Measurements from ENCODE around the gene BTAF1.

The BTAF1 gene

DNA sequence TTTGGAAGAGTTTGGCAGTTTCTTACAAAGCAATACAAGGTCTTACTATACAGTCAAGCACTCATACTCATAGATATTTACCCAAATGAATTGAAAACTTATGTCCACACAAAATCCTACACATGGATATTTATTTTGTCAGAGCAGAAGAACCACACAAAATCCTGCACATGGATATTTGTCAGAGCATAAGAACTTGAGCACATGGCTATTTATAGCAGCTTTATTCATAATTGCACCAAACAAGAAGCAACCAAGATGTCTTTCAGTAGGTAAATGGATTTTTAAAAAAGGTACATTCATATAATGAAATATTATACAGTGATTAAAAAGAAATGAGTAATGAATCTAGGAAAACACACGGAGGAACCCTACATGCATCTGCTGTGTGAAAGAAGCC, 115.4 kb downstream of the BTAF1 start:
- 100% methylated on average over 1 of the region's 1 CpG for WGBS (ENCODE audit: insufficient coverage)
- DNase-seq, result no peak

GRCh38 chr10:92042541-92042940, 119.0 kb downstream of the BTAF1 start:
- no peak overlapping the region for H3K4me3 ChIP-seq (ENCODE audit: control insufficient read depth in 1 of 7, extremely low read depth in 1 of 7, insufficient read depth in 4 of 7, low read depth in 2 of 7, low read length in 6 of 7)
- ChIA-PET CTCF (no interaction called here), POLR2A (no interaction called here)
- no peaks in the 10 kb centered on the region for H3K9me3 ChIP-seq (ENCODE audit: control extremely low read depth in 1 of 5, control insufficient read depth in 4 of 5, insufficient read depth in 2 of 5, low read depth in 1 of 5, low read length in 4 of 5)
- H3K36me3 ChIP-seq (ENCODE audit: control insufficient read depth in 4 of 4, insufficient read depth in 4 of 4, low read length in 3 of 4), result no peaks in the 10 kb centered on the region
- no peaks in the 10 kb centered on the region for H3K4me1 ChIP-seq (ENCODE audit: control extremely low read depth in 1 of 4, control insufficient read depth in 4 of 4, insufficient read depth in 4 of 4, low read length in 3 of 4)
- peaks cover 0 to 10% (median 0%) of the 10 kb centered on the region in 5 experiments for H3K27me3 ChIP-seq (replicated peaks in 2 of 5; ENCODE audit: control insufficient read depth in 4 of 5, insufficient read depth in 5 of 5, low read length in 4 of 5)
- no peak overlapping the region for H3K27ac ChIP-seq (ENCODE audit: insufficient read depth in 1 of 2, low read depth in 1 of 2, low read length in 2 of 2, poor library complexity in 1 of 2, severe bottlenecking in 2 of 2)
- 93% methylated on average over 5 of the region's 5 CpGs for WGBS (ENCODE audit: insufficient coverage)
- no peak for DNase-seq

More for the DNA sequence above, 115.4 kb downstream of the BTAF1 start:
- ChIA-PET POLR2A (no interaction called here), CTCF (interaction anchor here (1.5 kb wide), 1 partner anchor 396 kb away, joined by 3 read pairs; no protein-coding TSS in a partner anchor)
- Histone ChIP-seq H3K9me3 (ENCODE audit: control extremely low read depth in 1 of 5, control insufficient read depth in 4 of 5, insufficient read depth in 2 of 5, low read depth in 1 of 5, low read length in 4 of 5) (peaks cover 0 to 2% (median 0%) of the 10 kb centered on the region in 5 experiments), H3K4me1 (ENCODE audit: control extremely low read depth in 1 of 4, control insufficient read depth in 4 of 4, insufficient read depth in 4 of 4, low read length in 3 of 4) (no peaks in the 10 kb centered on the region), H3K27me3 (replicated peaks in 2 of 5; ENCODE audit: control insufficient read depth in 4 of 5, insufficient read depth in 5 of 5, low read length in 4 of 5) (no peaks in the 10 kb centered on the region), H3K4me3 (ENCODE audit: control insufficient read depth in 1 of 7, extremely low read depth in 1 of 7, insufficient read depth in 4 of 7, low read depth in 2 of 7, low read length in 6 of 7) (no peak overlapping the region), H3K36me3 (ENCODE audit: control insufficient read depth in 4 of 4, insufficient read depth in 4 of 4, low read length in 3 of 4) (peaks cover 0 to 4% (median 1%) of the 10 kb centered on the region in 4 experiments), H3K27ac (ENCODE audit: insufficient read depth in 1 of 2, low read depth in 1 of 2, low read length in 2 of 2, poor library complexity in 1 of 2, severe bottlenecking in 2 of 2) (no peak overlapping the region)

DNA sequence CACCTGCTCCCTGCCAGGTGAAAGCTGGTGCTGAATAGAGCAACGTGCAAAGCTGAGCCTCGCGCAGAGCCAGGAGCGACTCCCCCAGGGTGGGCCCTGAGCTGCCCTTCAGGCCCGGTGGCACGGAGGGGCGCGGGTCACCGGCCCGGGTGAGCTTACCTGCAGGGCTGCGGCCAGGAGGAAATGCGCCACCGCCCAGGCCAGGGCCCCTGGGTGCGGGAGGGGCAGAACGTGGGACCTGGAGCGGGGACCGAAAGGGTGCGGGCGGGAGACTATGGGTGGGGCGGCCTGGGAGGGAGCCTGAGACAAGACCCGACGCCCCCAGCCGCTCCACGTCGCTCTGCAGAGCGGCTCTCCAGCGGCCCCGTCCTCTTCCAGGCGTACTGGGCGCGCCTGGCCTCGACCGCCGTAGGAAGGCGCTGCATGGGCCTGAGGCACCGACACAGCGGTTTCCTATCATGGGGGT, 122.1 kb downstream of the BTAF1 start:
- peaks cover 0 to 10% (median 0%) of the 10 kb centered on the region in 5 experiments for H3K27me3 ChIP-seq (replicated peaks in 2 of 5; ENCODE audit: control insufficient read depth in 4 of 5, insufficient read depth in 5 of 5, low read length in 4 of 5)

GRCh38 chr10:92047215-92047614, 123.6 kb downstream of the BTAF1 start:
- no peak for DNase-seq
- Histone ChIP-seq H3K36me3 (ENCODE audit: control insufficient read depth in 4 of 4, insufficient read depth in 4 of 4, low read length in 3 of 4) (no peaks in the 10 kb centered on the region), H3K9me3 (ENCODE audit: control extremely low read depth in 1 of 5, control insufficient read depth in 4 of 5, insufficient read depth in 2 of 5, low read depth in 1 of 5, low read length in 4 of 5) (no peaks in the 10 kb centered on the region), H3K27ac (ENCODE audit: insufficient read depth in 1 of 2, low read depth in 1 of 2, low read length in 2 of 2, poor library complexity in 1 of 2, severe bottlenecking in 2 of 2) (no peak overlapping the region), H3K4me3 (ENCODE audit: control insufficient read depth in 1 of 7, extremely low read depth in 1 of 7, insufficient read depth in 4 of 7, low read depth in 2 of 7, low read length in 6 of 7) (no peak overlapping the region), H3K27me3 (replicated peaks in 2 of 5; ENCODE audit: control insufficient read depth in 4 of 5, insufficient read depth in 5 of 5, low read length in 4 of 5) (peaks cover 0 to 10% (median 0%) of the 10 kb centered on the region in 5 experiments), H3K4me1 (ENCODE audit: control extremely low read depth in 1 of 4, control insufficient read depth in 4 of 4, insufficient read depth in 4 of 4, low read length in 3 of 4) (peaks cover 0 to 5% (median 2%) of the 10 kb centered on the region in 4 experiments)
- POLR2A ChIA-PET, result no interaction called here
- CTCF ChIA-PET, result no interaction called here

More for the DNA sequence above, 122.1 kb downstream of the BTAF1 start:
- H3K36me3 ChIP-seq (ENCODE audit: control insufficient read depth in 4 of 4, insufficient read depth in 4 of 4, low read length in 3 of 4), result no peaks in the 10 kb centered on the region
- H3K9me3 ChIP-seq (ENCODE audit: control extremely low read depth in 1 of 5, control insufficient read depth in 4 of 5, insufficient read depth in 2 of 5, low read depth in 1 of 5, low read length in 4 of 5), result no peaks in the 10 kb centered on the region
- H3K4me3 ChIP-seq (ENCODE audit: control insufficient read depth in 1 of 7, extremely low read depth in 1 of 7, insufficient read depth in 4 of 7, low read depth in 2 of 7, low read length in 6 of 7), result no peak overlapping the region
- no peak overlapping the region for H3K27ac ChIP-seq (ENCODE audit: insufficient read depth in 1 of 2, low read depth in 1 of 2, low read length in 2 of 2, poor library complexity in 1 of 2, severe bottlenecking in 2 of 2)
- H3K4me1 ChIP-seq (ENCODE audit: control extremely low read depth in 1 of 4, control insufficient read depth in 4 of 4, insufficient read depth in 4 of 4, low read length in 3 of 4), result peaks cover 0 to 5% (median 2%) of the 10 kb centered on the region in 4 experiments
- 60% methylated on average over 37 of the region's 37 CpGs for WGBS (ENCODE audit: insufficient coverage)
- DNase-seq, result no peak
- ChIA-PET CTCF (no interaction called here), POLR2A (no interaction called here)

DNA sequence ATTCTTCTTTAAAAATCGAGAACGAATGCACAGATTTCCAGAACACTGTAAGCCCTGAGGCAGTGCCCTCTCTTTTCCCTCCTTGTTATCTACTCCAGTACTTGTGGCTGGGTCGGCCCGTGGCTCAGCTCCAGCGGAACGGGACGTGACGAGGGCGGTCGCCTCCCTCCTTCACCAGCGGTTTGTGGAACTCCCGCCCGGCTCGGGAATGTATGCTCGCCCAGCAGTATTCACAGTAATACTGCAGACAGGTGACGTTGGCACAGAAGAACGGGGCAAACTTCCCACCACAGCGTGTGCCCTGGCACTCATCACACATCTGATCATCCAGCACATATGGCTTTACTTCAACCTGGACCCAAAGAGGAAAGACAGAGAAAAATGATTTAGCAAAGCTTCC, 128.5 kb downstream of the BTAF1 start:
- no peaks in the 10 kb centered on the region for H3K27me3 ChIP-seq (replicated peaks in 2 of 5; ENCODE audit: control insufficient read depth in 4 of 5, insufficient read depth in 5 of 5, low read length in 4 of 5)
- H3K4me3 ChIP-seq (ENCODE audit: control insufficient read depth in 1 of 7, extremely low read depth in 1 of 7, insufficient read depth in 4 of 7, low read depth in 2 of 7, low read length in 6 of 7), result no peak overlapping the region
- peaks cover 0 to 2% (median 0%) of the 10 kb centered on the region in 4 experiments for H3K36me3 ChIP-seq (ENCODE audit: control insufficient read depth in 4 of 4, insufficient read depth in 4 of 4, low read length in 3 of 4)
- POLR2A ChIA-PET, result no interaction called here
- no peak for DNase-seq
- CTCF ChIA-PET, result interaction anchor here (1.5 kb wide), 1 partner anchor 36 kb away, joined by 3 read pairs; no protein-coding TSS in a partner anchor
- H3K27ac ChIP-seq (ENCODE audit: insufficient read depth in 1 of 2, low read depth in 1 of 2, low read length in 2 of 2, poor library complexity in 1 of 2, severe bottlenecking in 2 of 2), result no peak overlapping the region
- peaks cover 0 to 5% (median 2%) of the 10 kb centered on the region in 4 experiments for H3K4me1 ChIP-seq (ENCODE audit: control extremely low read depth in 1 of 4, control insufficient read depth in 4 of 4, insufficient read depth in 4 of 4, low read length in 3 of 4)
- 93% methylated on average over 17 of the region's 18 CpGs for WGBS (ENCODE audit: insufficient coverage)
- H3K9me3 ChIP-seq (ENCODE audit: control extremely low read depth in 1 of 5, control insufficient read depth in 4 of 5, insufficient read depth in 2 of 5, low read depth in 1 of 5, low read length in 4 of 5), result no peaks in the 10 kb centered on the region

DNA sequence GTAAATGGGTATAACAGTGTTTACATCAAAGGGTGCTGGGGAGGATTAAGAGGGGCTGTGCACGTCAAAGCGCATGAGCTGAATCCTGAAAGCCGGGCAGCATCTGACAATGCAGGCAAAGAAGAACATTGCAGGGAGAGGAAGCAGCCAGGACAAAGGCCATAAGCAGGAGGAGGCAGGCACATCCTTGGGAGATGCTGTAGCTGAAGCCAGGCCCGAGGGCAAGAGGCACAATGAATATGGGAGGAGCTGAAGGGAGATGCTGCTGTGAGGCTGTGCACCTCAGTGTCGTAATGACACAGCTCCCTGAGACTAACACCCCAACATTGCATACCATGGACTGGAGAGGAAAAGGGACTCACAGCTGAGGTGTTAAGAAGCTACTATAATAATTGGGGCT, 129.2 kb downstream of the BTAF1 start:
- Histone ChIP-seq H3K27ac (ENCODE audit: insufficient read depth in 1 of 2, low read depth in 1 of 2, low read length in 2 of 2, poor library complexity in 1 of 2, severe bottlenecking in 2 of 2) (no peak overlapping the region), H3K4me1 (ENCODE audit: control extremely low read depth in 1 of 4, control insufficient read depth in 4 of 4, insufficient read depth in 4 of 4, low read length in 3 of 4) (peaks cover 0 to 4% (median 2%) of the 10 kb centered on the region in 4 experiments), H3K27me3 (replicated peaks in 2 of 5; ENCODE audit: control insufficient read depth in 4 of 5, insufficient read depth in 5 of 5, low read length in 4 of 5) (no peaks in the 10 kb centered on the region), H3K4me3 (ENCODE audit: control insufficient read depth in 1 of 7, extremely low read depth in 1 of 7, insufficient read depth in 4 of 7, low read depth in 2 of 7, low read length in 6 of 7) (no peak overlapping the region), H3K9me3 (ENCODE audit: control extremely low read depth in 1 of 5, control insufficient read depth in 4 of 5, insufficient read depth in 2 of 5, low read depth in 1 of 5, low read length in 4 of 5) (no peaks in the 10 kb centered on the region), H3K36me3 (ENCODE audit: control insufficient read depth in 4 of 4, insufficient read depth in 4 of 4, low read length in 3 of 4) (peaks cover 0 to 2% (median 0%) of the 10 kb centered on the region in 4 experiments)
- POLR2A ChIA-PET, result no interaction called here
- no peak for DNase-seq
- WGBS (ENCODE audit: insufficient coverage), result 94% methylated on average over 4 of the region's 5 CpGs
- CTCF ChIA-PET, result interaction anchor here (1.5 kb wide), 1 partner anchor 22 kb away, joined by 3 read pairs; no protein-coding TSS in a partner anchor

DNA sequence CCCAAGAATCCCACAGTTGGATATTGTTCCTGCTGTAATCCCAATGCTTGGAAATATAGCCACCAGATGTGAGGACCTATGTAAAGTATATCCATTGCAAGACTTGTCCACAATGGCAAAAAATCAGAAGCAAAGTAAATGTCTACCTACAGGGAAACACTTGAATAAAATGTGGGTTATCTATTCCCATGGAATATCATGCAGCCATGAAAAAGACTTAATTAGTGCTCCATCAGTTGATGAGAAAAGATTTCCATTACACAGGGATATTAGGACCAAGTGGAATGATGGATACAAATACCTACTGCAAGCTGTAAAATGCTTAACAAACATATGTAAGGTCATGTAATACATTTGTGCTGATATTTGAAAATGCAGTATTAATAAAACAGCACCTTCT, 131.2 kb downstream of the BTAF1 start:
- ChIA-PET POLR2A (no interaction called here), CTCF (interaction anchor here (1.2 kb wide), 2 partner anchors 20 to 237 kb away, joined by 3 to 4 read pairs; no protein-coding TSS in a partner anchor)
- H3K27ac ChIP-seq (ENCODE audit: insufficient read depth in 1 of 2, low read depth in 1 of 2, low read length in 2 of 2, poor library complexity in 1 of 2, severe bottlenecking in 2 of 2), result no peak overlapping the region
- no peak for DNase-seq
- no peak overlapping the region for H3K4me3 ChIP-seq (ENCODE audit: control insufficient read depth in 1 of 7, extremely low read depth in 1 of 7, insufficient read depth in 4 of 7, low read depth in 2 of 7, low read length in 6 of 7)
- no peaks in the 10 kb centered on the region for H3K9me3 ChIP-seq (ENCODE audit: control extremely low read depth in 1 of 5, control insufficient read depth in 4 of 5, insufficient read depth in 2 of 5, low read depth in 1 of 5, low read length in 4 of 5)
- H3K36me3 ChIP-seq (ENCODE audit: control insufficient read depth in 4 of 4, insufficient read depth in 4 of 4, low read length in 3 of 4), result peaks cover 0 to 2% (median 0%) of the 10 kb centered on the region in 4 experiments
- no peaks in the 10 kb centered on the region for H3K4me1 ChIP-seq (ENCODE audit: control extremely low read depth in 1 of 4, control insufficient read depth in 4 of 4, insufficient read depth in 4 of 4, low read length in 3 of 4)
- no peaks in the 10 kb centered on the region for H3K27me3 ChIP-seq (replicated peaks in 2 of 5; ENCODE audit: control insufficient read depth in 4 of 5, insufficient read depth in 5 of 5, low read length in 4 of 5)
